Mesothelial cell of epicardium (in vitro differentiated cells): ENCODE data around the gene KRTAP3-1. TPM values are rescaled to one million over a fixed set of nuclear protein-coding genes. Genes with fewer than 3 reads are reported as not detected.

ENCODE experiments used
- DNase-seq, 2 experiments: peaks; one replicate each; pipeline ENCODE4 v3.0.0; 2021; ENCODE audit warnings: low spot score in 2 of 2; ENCODE audit not compliant: unreplicated experiment in 2 of 2
- H3K27ac Mint-ChIP-seq: 2 replicates; pipeline ENCODE4 v1.8.0; 2021; ENCODE audit warnings: mixed read lengths
- H3K27me3 Mint-ChIP-seq: 2 replicates; pipeline ENCODE4 v1.8.0; 2021; ENCODE audit warnings: low read depth, mixed read lengths
- H3K36me3 Mint-ChIP-seq: 2 replicates; pipeline ENCODE4 v1.8.0; 2021; ENCODE audit warnings: mixed read lengths
- H3K4me1 Mint-ChIP-seq: 2 replicates; pipeline ENCODE4 v1.8.0; 2021; ENCODE audit warnings: mixed read lengths
- H3K4me3 Mint-ChIP-seq: 2 replicates; pipeline ENCODE4 v1.8.0; 2021; ENCODE audit warnings: mild to moderate bottlenecking, moderate library complexity, mixed read lengths
- H3K9me3 Mint-ChIP-seq: 2 replicates; pipeline ENCODE4 v1.8.0; 2021; ENCODE audit warnings: mixed read lengths
- total RNA-seq: library from RNA; stranded (reverse); gene quantifications from 3 replicates; pipeline ENCODE4 v1.2.1, GENCODE V29; 2021
- TF ChIP-seq, protein P1 (sequence below): fragments of 200-600 bp; sonication (generic); IDR thresholded peaks from one replicate; pipeline ENCODE4 v1.5.0; 2021; ENCODE audit warnings: antibody characterized with exemption; ENCODE audit not compliant: unreplicated experiment

Gene KRTAP3-1
- total RNA-seq, 1 donor from 2014 or later, result 1.3 TPM

DNA sequence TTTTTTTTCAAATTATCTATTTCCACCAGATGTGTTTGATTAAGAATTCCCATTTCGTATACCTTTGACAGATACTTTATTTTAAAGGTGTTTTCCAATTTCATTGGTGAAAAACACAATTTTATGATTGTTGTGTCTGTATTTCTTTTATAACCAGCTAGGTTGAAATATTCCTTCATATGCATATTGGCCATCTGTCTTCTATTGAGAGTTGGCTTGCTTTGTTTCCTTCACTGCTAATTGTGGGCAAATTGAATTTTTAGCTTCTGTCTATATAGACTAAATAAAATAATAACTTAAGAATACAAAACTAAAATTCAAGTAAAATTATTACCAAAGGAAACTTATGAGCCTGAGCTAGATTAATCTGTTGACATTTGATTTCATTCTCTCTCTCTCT is 13.8 kb downstream of the KRTAP3-1 start:
- peaks cover 10% of the 10 kb centered on the region for H3K4me1 Mint-ChIP-seq
- H3K9me3 Mint-ChIP-seq, result peaks cover 8% of the 10 kb centered on the region
- H3K4me3 Mint-ChIP-seq, result no peak overlapping the region
- no peaks in the 10 kb centered on the region for H3K36me3 Mint-ChIP-seq
- TF ChIP-seq, protein P1, sequence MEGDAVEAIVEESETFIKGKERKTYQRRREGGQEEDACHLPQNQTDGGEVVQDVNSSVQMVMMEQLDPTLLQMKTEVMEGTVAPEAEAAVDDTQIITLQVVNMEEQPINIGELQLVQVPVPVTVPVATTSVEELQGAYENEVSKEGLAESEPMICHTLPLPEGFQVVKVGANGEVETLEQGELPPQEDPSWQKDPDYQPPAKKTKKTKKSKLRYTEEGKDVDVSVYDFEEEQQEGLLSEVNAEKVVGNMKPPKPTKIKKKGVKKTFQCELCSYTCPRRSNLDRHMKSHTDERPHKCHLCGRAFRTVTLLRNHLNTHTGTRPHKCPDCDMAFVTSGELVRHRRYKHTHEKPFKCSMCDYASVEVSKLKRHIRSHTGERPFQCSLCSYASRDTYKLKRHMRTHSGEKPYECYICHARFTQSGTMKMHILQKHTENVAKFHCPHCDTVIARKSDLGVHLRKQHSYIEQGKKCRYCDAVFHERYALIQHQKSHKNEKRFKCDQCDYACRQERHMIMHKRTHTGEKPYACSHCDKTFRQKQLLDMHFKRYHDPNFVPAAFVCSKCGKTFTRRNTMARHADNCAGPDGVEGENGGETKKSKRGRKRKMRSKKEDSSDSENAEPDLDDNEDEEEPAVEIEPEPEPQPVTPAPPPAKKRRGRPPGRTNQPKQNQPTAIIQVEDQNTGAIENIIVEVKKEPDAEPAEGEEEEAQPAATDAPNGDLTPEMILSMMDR, result no peak
- no peak for DNase-seq
- H3K27ac Mint-ChIP-seq, result no peak overlapping the region
- H3K27me3 Mint-ChIP-seq, result no peaks in the 10 kb centered on the region

GRCh38 chr17:40993839-40994238 is 15.1 kb downstream of the KRTAP3-1 start, which contains the start of gene KRTAP3-3:
Gene KRTAP3-3 (minus strand): TSS chr17:40994164. CDS start chr17:40994097, 67 bp downstream.
- Mint-ChIP-seq H3K27me3 (no peaks in the 10 kb centered on the region), H3K4me3 (no peak within 1 kb of the TSS), H3K36me3 (no peaks in the 10 kb centered on the region), H3K4me1 (peaks cover 10% of the 10 kb centered on the region), H3K9me3 (peaks cover 8% of the 10 kb centered on the region), H3K27ac (no peak within 1 kb of the TSS)
- no peak for DNase-seq
- TF ChIP-seq, protein P1, result no peak

DNA sequence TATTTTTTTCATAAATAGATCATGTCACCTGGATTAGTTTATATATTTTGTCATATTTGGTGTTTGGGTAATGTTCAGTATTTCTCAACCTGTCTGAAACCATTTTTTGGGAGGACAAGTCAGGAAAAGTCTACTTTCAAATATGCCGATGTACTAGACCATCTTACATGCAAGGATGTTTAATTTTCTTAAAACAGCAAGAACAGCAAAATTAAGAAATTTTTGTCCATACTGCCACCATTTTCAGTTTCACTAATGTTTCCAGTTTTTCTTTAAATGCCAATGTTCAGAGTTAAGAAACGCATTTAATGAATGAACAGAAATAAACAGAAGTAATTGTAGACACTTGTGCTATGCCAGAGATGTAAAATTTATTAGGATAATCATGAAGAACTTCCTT is 15.8 kb downstream of the KRTAP3-1 start:
- no peaks in the 10 kb centered on the region for H3K27me3 Mint-ChIP-seq
- no peaks in the 10 kb centered on the region for H3K36me3 Mint-ChIP-seq
- H3K4me3 Mint-ChIP-seq, result no peak overlapping the region
- peaks cover 8% of the 10 kb centered on the region for H3K9me3 Mint-ChIP-seq
- no peak for DNase-seq
- H3K4me1 Mint-ChIP-seq, result peaks cover 10% of the 10 kb centered on the region
- TF ChIP-seq, protein P1, result no peak
- no peak overlapping the region for H3K27ac Mint-ChIP-seq

DNA sequence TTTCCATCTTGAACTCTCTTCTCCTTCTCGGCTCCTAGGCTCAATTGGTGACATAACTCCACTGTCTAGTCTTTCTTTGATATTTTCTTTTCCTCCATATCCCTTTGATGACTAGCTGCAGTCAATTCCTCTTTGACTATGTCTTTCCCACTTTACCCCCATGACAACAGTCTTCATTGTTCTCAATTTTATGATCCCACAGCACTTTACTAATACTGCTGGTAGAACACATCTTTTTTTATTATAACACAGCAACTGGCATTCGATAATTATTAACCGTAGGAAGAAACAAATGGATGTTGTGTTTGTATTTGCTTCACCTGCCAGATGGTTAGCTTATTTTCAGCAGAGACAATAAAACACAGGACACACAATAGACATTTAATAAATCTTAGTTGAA is 16.3 kb downstream of the KRTAP3-1 start:
- H3K27ac Mint-ChIP-seq, result no peak overlapping the region
- no peak overlapping the region for H3K4me3 Mint-ChIP-seq
- H3K27me3 Mint-ChIP-seq, result no peaks in the 10 kb centered on the region
- H3K4me1 Mint-ChIP-seq, result peaks cover 10% of the 10 kb centered on the region
- H3K36me3 Mint-ChIP-seq, result no peaks in the 10 kb centered on the region
- DNase-seq, result no peak
- H3K9me3 Mint-ChIP-seq, result peaks cover 8% of the 10 kb centered on the region
- TF ChIP-seq, protein P1, result no peak

DNA sequence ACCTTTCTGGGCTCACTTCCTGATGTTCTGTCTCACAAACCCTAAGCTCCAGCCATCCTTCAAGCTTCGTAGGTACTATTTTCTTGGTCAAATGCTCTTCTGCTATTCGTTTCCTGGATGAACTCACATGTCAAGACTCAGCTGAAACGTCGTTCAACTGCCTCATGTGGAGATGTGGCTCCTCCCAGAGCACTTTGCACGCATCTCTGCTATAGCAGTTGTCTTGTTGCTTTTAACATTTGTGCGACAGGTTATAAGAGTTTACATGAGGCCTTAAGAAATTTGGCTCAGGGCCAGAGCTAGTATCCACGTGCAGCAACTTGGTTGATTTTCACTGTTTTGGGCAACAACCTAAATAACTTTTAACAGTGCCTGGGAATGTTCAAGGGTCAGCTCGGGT is 22.0 kb downstream of the KRTAP3-1 start:
- Mint-ChIP-seq H3K36me3 (no peaks in the 10 kb centered on the region), H3K4me1 (peaks cover 9% of the 10 kb centered on the region), H3K27ac (no peak overlapping the region), H3K9me3 (peaks cover 5% of the 10 kb centered on the region), H3K4me3 (no peak overlapping the region), H3K27me3 (no peaks in the 10 kb centered on the region)
- DNase-seq, result no peak
- TF ChIP-seq, protein P1, result no peak

- Mint-ChIP-seq H3K9me3 (no peaks in the 10 kb centered on the region), H3K4me1 (peaks cover 24% of the 10 kb centered on the region), H3K36me3 (no peaks in the 10 kb centered on the region)
These were observed 24.7 kb downstream of the KRTAP3-1 start, which contains the start of gene KRT40 for GRCh38 chr17:40984226-40984625. Gene KRT40 (minus strand): TSS chr17:40984326. CDS start chr17:40984273, 53 bp downstream.

More at GRCh38 chr17:40984226-40984625, 24.7 kb downstream of the KRTAP3-1 start, which contains the start of gene KRT40:
- Mint-ChIP-seq H3K27me3 (no peaks in the 10 kb centered on the region), H3K27ac (no peak within 1 kb of the TSS), H3K4me3 (no peak within 1 kb of the TSS)
- TF ChIP-seq, protein P1, result no peak
- DNase-seq, result no peak
